PC-9 (cell line): ENCODE data around the gene DLGAP3.

Source experiments
- EZH2 ChIP-seq: fragments of 200-600 bp; sonication (generic); IDR thresholded peaks from 2 replicates; pipeline ENCODE4 v1.8.0; 2017; ENCODE audit warnings: antibody characterized with exemption, low read depth
- TF ChIP-seq, protein P1 (sequence below): fragments of 200-600 bp; sonication (generic); conservative IDR thresholded peaks from 2 replicates; pipeline ENCODE4 v1.6.1; 2017; ENCODE audit warnings: mixed run types, antibody characterized with exemption, mild to moderate bottlenecking, moderate library complexity

DNA sequence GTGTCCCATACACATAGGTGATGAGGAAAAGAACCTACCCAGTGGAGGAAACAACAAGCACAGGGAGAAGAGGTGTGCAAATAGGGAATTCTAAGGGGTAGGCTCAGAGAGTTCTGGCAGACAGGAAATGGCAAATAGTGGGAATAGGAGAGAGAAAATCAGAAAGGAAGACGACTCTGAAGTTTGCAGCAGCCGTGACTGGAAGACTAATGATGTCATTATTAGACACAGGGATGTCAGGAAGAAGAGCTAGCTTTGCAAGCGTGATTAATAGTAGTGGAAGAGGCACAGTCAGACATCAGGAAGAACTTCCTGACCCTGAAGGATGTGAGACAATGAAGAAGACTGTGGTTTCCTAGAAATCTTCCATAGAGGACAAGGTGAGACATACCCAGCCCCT lies 21.1 kb downstream of the DLGAP3 start:
- TF ChIP-seq, protein P1, sequence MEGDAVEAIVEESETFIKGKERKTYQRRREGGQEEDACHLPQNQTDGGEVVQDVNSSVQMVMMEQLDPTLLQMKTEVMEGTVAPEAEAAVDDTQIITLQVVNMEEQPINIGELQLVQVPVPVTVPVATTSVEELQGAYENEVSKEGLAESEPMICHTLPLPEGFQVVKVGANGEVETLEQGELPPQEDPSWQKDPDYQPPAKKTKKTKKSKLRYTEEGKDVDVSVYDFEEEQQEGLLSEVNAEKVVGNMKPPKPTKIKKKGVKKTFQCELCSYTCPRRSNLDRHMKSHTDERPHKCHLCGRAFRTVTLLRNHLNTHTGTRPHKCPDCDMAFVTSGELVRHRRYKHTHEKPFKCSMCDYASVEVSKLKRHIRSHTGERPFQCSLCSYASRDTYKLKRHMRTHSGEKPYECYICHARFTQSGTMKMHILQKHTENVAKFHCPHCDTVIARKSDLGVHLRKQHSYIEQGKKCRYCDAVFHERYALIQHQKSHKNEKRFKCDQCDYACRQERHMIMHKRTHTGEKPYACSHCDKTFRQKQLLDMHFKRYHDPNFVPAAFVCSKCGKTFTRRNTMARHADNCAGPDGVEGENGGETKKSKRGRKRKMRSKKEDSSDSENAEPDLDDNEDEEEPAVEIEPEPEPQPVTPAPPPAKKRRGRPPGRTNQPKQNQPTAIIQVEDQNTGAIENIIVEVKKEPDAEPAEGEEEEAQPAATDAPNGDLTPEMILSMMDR, result no peak
- TF ChIP-seq EZH2, result no peak
